Suppressor macrophage treated with lipopolysaccharide for 4 hours (primary cell): ENCODE results near the gene FCGR1A.
"Not testable (repeated sequence)": the region's sequence is repeated elsewhere in the genome, so short reads cannot be mapped to it uniquely, and the experiment has no call there.

Source experiments
- DNase-seq: peaks from one replicate; pipeline ENCODE4 v3.0.0-alpha.2; 2020

The FCGR1A gene

GRCh38 chr1:149841149-149841548, 58.7 kb downstream of the FCGR1A start:
- DNase-seq, result not testable (repeated sequence)
